Activated effector memory CD4-positive, alpha-beta T cell treated with Interleukin-2 at 50 U/mL for 16 hours (primary cell): ENCODE results near the gene DPP7.
"Not testable (repeated sequence)": the region's sequence is repeated elsewhere in the genome, so short reads cannot be mapped to it uniquely, and the experiment has no call there.

ENCODE experiments used
- DNase-seq: peaks from one replicate; pipeline ENCODE4 v3.0.0-alpha.2; 2020

The DPP7 gene

DNA sequence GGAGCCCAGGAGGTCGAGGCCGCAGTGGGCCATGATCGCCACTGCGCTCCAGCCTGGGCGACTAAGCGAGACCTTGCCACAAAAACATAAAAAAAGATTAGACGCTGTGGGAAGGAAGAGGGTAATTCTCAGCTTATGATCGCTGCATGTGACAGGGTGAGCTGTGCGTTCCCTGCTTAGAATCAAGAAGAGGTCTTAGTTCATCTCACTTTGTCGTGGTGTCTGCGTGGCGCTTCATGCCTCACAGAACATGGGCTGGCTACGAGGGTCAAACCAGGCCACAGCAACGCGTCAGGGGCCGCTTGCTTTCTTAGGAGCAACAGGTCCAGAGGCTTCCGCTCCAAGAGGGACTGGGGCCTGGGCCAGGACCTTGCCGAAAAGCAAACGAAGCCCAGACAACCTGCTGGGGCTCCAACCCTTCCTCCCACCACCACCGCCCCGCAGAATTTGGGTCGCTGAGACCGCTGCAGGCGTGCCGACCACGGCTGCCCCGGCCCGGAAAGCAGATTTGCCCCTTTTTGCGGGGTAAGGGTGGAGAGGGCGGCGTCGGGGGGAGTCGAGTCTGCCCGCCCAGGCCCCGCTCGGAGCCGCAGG is 14.4 kb upstream of the DPP7 start:
- no peak for DNase-seq

DNA sequence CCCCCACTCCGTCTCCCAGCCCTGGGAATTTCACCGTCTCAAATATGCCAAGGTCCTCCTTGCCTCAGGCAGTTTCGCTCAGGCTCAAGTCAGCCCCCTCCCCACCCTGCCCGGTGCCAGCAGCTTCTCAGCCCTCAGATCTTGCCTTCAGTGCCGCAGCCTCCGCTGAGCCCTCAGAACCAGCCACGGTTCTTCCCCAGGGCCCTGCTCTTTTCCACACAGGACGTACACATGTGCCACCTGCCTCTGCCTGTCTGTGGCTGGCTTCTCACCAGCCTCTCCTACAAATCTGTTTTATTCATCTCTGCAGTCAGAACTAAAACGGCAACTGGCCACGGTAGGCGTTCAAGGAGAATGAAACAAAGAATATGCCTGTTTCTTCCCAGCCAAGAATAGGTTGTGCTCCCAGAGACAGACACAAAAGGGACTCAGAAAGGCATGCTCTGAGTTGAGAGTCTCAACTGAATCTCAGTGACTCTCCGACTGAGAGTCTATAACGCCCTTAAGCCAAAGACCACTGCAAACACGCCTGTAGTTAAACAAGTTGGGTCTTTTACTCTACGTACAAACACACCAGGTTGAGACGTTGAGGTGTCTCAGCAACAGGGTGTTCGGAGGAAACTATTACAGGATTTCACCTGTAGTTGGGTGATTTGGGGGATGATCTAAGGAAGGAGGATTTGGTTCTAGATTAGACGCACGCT is 13.8 kb upstream of the DPP7 start:
- DNase-seq = no peak

DNA sequence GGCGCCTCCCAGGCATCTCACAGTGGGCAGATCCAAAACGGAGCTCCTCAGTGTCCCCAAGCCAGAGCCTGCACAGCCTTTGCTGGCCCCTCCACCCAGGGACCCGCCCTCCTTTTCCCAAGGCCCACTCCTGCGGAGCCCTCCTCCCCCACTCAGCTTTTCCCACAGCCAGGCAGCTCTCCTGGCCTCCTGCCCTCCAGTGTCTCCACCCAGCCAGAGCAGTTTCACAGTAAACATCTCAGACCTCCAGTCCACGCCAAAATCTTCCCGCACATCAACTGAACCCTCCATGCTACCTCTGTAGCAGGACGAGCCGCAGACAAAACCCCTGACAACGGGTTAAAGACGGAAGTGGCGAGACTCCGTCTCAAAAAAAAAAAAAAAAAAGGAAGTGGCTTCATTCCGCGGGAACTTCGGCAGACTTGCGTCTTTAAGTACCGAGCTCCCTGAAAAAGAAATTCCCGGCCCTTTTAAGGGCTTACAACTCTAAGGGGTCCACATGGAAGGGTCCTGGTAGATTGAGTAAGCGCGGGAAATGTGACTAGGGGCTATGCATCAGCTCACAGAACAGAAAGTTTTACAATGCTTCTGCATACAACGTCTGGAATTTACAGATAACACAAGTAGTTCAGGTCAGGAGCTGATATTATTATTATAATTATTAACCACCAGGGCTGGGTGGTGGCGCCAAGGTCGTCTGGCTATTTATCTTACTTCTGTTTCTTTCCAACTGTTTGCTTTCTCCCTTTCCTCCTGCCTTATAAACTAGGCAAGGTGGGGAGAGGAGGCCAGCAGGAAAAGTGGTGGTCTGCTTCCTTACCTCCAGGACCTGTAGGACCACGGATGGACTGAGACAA is 13.0 kb upstream of the DPP7 start:
- DNase-seq = peak; percentile 16

DNA sequence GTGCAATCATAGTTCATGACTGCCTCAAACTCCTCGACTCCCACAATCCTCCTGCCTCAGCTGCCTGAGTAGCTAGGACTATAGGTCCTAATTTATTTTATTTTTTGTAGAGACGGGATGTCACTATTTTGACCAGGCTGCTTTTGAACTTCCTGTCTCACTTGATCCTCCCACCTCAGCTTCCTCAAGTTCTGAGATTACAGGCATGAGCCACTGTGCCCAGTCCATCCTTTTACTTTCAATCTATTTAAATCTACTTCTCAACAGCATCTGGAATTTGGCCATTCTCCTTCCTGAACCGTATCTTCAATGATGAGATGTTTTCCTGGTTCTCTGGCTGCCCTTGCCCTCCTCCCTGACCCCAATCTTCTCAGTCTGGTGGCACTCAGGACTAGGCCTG is 12.3 kb upstream of the DPP7 start:
- no peak for DNase-seq

DNA sequence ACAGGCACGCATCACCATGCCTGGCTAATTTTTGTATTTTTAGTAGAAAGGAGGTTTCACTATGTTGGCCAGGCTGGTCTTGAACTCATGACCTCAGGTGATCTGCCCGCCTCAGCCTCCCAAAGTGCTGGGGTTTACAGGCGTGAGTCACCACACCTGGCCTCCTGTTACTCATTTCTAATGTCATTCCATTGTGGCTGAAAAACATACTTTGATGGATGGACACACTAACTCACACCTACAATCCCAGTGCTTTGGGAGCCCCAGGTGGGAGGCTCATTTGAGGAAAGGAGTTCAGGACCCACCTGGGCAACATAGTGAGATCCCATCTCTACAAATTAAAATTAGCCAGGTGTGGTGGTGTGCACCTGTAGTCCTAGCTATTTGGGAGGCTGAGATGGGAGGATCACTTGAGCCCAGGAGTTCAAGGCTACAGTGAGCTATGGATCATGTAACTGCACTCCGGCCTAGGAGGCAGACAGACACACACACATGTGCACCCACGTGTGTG is 9.5 kb upstream of the DPP7 start:
- not testable (repeated sequence) for DNase-seq

DNA sequence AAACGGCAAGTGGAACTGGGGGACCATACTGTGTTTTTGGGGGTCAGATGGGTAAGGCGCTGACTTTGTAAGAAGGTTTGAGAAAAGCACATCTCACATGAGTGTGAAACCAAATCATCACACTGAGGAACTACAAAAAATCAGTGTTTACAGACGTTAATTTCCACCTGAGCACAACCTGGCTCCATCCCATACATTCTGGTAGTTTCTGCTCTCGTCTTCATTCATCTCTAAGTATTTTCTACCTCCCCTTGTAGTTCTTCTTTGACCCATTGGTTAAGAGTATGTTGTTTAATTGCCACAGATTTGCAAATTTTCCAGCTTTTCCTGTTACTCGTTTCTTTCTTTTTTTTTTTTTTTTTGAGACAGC is 8.9 kb upstream of the DPP7 start:
- no peak for DNase-seq

DNA sequence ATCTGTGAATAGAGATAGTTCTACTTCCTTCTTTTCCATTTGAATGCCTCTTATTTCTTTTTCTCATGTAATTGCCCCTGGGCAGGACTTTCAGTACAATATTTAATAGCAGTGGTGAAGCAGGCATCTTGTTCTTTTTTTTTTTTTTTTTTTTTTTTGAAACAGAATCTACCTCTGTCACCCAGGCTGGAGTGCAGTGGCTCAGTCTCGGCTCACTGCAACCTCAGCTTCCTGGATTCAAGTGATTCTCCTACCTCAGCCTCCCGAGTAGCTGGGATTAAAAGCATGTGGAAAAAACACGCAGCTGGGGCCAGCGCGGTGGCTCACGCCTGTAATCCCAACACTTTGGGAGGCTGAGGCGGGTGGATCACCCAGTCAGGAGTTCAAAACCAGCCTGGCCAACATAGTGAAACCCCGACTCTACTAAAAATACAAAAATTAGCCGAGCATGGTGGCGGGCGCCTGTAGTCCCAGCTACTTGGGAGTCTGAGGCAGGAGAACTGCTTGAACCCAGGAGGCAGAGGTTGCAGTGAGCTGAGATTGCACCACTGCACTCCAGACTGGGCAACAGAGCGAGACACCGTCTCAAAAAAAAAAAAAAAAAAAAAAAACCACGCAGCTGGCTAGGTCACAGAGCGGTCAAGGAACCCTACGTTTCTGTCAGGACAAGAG is 8.4 kb upstream of the DPP7 start:
- DNase-seq = not testable (repeated sequence)

DNA sequence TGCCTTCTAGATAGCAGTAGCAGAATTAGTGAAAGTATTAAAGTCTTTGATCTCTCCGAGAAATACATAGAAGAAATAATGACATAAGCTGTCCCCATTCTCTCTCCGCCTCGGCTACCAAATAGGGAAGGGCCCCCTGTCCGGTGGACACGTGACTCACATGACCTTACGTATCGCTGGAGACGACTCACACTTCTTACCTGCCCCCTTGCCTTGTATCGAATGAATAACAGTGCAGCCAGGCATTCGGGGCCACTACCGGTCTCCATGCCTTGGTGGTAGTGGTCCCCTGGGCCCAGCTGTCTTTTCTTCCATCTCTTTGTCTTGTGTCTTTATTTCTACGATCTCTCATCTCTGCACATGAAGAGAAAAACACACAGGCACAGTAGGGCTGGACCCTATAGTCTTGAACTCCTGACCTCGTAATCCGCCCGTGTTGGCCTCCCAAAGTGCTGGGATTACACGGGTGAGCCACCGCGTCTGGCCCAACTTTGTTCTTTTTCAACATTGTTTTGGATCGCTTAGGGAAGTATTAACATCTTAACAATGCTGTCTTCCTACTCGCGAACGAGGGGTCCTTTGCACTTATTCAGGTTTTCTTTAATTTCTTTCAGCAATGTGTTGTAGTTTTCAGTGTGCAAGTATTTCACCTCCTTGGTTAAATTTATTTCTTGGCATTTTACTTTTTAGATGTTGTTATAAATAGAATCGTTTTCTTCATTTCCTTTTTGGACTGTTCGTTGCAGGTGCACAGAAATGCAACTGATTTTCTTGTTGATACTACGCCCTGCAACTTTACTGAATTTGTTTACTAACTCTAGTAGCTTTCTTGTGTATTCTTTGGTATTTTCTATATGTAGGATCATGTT is 7.6 kb upstream of the DPP7 start:
- not testable (repeated sequence) for DNase-seq

DNA sequence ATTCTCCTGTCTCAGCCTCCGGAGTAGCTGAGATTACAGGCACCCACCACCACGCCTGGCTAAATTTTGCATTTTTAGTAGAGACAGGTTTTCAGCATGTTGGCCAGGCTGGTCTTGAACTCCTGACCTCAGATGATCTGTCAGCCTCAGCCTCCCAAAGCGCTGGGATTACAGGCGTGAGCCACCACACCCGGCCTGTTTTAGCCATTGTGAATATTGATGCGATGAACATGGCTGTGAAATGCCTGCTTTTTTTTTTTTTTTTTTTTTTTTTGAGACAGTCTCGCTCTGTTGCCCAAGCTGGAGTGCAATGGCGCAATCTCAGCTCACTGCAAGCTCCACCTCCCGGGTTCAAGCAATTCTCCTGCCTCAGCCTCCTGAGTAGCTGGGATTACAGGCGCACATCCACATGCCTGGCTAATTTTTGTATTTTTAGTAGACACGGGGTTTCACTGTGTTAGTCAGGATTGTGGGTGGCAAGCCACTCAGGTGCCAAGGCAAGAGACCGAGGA is 3.6 kb upstream of the DPP7 start:
- not testable (repeated sequence) for DNase-seq

DNA sequence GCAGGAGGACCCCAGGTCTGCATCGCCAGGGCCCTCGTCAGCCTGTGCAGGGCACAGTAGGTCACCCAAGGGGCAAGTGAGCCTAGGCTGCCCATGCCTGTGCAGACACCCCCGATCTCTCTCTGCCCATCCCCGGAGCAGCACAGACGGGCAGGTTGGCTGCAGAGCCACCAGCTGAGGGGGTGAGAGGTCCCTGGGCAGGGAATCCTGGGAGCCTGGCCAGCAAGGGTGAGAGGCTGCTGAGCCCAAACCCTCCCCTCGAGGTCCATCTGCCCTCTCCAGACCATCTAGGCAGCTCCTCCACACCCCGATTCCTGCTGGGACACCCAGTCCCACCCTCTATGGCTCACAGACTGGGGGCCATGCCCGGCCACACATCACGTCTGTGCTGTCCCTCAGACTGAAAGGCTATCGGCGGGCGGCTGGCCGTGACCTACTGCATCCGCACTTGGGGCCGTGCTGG is 2.8 kb upstream of the DPP7 start:
- DNase-seq = no peak

DNA sequence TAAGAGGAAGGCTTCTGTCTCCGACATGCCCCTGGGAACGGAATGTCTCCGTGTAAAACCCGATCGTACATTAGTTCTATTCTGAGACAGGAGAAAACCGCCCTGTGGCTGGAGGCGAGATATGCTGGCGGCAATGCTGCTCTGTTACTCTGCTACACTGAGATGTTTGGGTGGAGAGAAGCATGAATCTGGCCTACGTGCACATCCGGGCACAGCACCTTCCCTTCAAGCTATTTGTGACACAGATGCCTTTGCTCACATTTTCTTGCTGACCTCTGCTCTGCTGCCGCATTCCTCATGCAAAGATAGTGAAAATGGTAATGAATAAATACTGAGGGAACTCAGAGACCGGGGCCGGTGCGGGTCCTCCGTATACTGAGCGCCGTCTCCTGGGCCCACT is 2.2 kb upstream of the DPP7 start:
- no peak for DNase-seq

DNA sequence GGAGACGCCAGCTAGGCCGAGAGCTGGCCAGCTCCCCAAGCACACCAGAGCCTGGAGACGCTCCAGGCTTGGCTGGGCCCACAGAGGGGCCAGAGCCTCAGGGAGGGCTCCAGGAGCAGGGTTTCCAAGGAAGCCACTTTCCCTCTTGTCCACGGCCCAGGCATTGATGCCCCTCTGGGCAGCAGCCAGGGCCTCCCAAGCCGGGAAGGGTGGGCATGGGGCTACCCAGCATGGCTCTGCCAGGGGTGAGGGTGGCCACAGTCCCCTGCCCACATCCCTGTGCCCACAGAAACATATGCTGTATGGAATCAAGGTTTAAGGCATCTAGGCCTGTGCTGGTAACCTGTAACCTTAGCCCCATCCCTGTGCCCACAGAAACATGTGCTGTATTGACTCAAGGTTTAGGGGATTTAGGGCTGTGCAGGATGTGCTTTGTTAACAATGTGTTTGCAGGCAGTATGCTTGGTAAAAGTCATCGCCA is 1.5 kb upstream of the DPP7 start:
- no peak for DNase-seq

DNA sequence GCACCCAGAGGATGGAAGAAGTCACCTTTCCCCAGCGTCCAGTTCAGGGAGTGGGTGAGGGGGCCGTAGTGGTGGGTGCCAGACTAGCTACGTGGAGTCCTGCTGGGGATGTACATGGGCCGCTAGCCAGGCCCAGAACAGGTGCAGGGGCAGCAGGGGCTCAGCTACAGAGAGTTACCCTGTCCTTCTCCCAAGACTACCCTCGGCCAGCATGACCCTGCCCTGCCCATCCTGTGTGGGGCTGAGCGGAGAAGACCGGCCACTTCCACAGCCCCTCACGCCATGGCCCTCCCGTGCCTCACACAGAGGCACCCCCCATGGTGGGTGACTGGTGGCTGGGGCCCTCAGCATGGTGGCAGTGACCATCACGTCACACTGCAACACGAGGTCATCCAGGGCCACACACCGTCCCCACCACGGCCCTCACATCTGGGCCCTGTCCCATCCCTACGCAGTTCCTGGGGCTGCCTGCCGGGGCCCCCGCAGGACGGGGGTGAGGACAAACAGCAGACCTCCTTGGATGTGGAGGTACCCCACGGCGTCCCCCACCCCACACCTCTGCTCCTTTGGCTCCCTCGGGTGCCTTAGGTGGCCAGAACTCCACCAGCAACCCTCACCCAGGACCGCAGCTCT is 977 bp upstream of the DPP7 start:
- no peak for DNase-seq

DNA sequence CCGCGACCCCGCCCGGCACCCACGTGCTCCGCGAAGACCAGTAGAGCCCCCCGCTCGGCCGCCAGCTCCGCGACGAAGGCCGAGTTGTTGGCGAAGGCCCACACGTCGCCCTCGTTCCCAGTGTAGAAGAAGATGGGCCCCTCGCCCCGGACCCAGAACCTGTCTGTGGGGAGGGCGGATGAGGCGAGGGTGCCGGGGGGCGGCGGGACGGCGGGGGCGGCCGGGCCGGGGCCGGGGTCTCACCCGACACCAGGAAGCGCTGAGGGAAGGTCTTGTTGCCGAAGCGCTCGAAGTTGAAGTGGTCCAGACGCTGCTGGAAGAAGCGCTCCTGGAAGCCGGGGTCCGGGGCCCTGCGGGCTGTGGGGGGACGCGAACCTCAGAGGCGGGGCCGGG is 317 bp downstream of the DPP7 start:
- no peak for DNase-seq

DNA sequence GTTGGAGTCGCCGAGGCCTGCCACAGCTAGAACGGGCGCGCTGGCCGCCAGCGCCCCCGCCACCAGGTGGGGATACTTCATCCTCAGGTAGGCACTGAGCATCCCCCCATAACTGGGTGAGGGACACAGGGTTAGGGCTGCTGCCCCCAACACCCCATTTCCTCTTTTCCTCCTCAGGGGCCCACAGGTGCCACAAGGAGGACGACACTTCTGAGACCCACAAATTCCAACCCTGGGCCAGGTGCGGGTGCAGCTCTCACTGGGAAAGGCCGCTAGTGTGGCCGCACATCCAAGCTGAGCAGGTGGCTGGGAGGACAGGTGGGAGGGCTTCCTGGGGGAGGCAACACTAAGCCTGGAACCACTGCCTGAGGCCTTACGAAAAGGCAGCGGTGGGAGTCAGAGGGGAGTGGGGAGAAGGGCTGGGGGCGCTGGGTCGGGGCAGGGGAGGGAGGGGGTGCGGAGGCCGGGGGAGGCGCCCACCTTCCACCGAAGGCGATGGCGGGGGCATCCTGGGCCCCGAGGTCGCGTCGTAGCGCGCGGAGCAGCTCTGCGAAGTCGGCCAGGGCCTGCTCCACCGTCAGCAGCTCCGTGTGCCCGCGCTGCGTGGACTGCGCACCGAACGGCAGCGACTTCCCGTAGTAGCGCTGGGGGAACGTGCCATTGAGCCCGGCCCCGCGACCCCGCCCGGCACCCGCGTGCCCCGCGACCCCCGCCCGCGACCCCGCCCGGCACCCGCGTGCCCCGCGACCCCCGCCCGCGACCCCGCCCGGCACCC is 961 bp downstream of the DPP7 start:
- DNase-seq = no peak

DNA sequence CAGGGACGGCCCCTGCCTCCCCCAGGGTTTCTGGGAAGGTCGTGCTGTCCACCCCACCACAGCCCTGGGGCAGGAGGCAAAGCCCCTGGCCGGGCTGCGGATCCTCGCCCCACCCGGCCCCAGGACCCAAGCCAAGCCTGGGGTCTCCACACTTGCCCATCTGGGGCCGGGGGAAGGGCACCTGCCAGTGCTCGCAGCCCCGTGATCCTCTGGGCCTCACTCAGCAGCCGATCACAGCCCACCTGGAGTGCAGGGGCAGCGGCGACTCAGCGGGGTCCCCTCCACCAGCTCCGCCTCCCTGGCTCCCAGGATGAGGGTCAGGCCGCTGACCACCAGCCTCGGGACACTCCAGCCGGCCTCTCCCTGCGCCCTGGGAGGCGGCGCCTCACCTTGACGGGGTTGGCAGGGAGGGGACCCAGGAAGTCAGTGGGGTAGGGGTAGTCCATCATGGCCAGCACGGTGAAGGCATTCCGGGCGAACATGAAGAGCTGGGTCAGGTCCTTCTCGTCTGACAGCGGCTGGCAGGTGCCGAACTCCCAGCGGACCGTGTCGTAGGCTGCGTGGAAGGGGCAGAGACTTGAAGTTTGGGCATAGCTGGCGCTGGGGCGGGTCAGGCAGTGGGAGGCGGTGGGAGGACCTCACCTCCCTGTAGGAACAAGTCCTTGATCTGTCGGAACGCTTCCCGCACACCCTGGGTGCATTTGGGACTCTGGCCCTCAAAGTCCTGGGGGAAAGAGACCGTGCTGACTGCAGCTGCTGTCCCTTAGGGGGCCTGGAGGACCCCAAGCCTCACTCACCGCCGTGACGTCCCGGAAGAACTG is 1.8 kb downstream of the DPP7 start:
- DNase-seq = no peak

DNA sequence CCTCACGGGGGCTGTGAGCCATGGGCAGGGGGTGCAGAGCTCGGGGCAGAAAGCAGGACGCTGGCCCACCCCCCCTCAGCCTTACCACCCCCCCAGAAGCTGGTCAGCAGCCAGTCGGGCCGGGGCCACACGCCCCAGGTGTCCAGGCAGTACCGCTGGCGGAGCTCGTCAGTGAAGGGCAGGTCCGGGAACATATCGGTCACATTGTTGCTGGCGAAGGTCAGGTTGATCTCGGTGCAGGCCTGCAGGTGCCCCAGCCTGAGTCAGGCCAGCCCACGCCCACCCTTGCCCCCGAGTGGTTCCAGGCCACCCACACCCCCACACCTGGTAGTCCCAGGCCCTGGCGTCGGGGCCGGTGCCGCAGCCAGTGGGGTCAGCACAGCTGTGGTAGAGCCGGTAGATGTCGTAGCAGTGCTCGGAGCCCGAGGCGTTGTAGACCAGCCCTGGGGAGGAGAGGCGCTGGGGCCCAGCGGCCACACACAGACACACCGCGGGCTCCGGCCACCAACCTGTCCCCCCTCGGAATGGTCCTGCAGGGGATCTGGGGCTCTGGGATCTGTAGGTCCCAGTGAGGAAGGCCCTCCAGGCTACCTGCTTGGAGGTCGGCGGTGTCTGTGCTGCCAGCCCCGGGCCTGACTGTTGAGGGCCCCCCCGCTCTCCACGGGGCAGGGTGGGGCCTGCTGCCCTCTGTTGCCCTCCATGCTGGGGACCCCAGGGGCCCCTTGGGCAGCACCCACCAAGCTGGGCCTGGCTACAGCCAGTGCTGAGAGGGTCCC is 2.6 kb downstream of the DPP7 start:
- no peak for DNase-seq

DNA sequence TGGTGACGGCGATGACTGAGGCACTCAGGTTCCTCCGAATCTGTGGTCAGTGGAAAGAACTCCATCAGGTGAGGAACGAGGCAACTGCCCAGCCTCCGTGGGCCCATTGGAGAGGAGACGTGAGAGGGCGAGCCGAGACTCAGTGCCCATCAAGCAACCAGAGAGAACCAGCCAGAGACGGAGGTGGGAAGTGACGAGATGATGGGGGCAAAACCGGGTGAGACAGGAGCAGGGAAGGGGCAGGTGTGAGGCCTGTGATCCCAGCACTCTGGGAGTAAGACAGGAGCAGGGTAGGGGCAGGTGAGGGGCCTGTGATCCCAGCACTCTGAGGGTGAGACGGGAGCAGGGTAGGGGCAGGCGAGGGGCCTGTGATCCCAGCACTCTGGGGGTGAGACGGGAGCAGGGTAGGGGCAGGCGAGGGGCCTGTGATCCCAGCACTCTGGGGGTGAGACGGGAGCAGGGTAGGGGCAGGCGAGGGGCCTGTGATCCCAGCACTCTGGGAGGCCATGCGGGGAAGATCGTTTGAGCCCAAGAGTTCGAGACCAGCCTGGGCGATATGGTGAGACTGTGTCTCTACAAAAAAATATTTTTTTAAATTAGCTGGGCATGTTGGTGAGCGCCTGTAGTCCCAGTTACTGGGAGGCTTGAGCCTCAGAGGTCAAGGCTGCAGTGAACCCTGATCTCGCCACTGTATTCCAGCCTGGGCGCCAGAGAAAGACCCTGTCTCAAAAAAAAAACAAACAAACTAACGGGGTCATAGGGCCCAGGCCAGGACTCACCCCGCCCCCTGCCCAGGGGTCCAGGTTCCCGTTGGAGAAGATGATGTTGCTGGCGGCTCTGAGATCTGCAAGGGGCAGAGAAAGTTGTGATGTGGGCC is 3.4 kb downstream of the DPP7 start:
- no peak for DNase-seq
